ENCODE results near the gene KRTAP10-6.

- TF ChIP-seq CTCF (IDR thresholded peaks at IDR 0.05; ENCODE audit: low read depth, low read length), result no peak
- TF ChIP-seq EZH2phosphoT487 (IDR thresholded peaks at IDR 0.05; ENCODE audit: low read depth), result no peak
Observed at GRCh38 chr21:44611551-44611950, 19.2 kb upstream of the KRTAP10-6 start.

All from OCI-LY3 (cell line).